ENCODE measurements around the gene BLOC1S3.

BLOC1S3 gene

GRCh38 chr19:45215391-45216191, 37.0 kb downstream of the BLOC1S3 start:
- TF ChIP-seq POLR2AphosphoS5 (IDR thresholded peaks at IDR 0.05; ENCODE audit: low read depth, low read length) (no peak), TAF1 (IDR thresholded peaks at IDR 0.05; ENCODE audit: borderline replicate concordance, insufficient read depth, low read length) (no peak), SIN3A (IDR thresholded peaks at IDR 0.05; ENCODE audit: borderline replicate concordance, insufficient read depth, low read length) (no peak), FOXP2 (optimal IDR thresholded peaks at IDR 0.05; ENCODE audit: borderline replicate concordance, extremely low read depth, extremely low read length, insufficient read depth) (no peak)
- TF ChIP-seq, protein P1, sequence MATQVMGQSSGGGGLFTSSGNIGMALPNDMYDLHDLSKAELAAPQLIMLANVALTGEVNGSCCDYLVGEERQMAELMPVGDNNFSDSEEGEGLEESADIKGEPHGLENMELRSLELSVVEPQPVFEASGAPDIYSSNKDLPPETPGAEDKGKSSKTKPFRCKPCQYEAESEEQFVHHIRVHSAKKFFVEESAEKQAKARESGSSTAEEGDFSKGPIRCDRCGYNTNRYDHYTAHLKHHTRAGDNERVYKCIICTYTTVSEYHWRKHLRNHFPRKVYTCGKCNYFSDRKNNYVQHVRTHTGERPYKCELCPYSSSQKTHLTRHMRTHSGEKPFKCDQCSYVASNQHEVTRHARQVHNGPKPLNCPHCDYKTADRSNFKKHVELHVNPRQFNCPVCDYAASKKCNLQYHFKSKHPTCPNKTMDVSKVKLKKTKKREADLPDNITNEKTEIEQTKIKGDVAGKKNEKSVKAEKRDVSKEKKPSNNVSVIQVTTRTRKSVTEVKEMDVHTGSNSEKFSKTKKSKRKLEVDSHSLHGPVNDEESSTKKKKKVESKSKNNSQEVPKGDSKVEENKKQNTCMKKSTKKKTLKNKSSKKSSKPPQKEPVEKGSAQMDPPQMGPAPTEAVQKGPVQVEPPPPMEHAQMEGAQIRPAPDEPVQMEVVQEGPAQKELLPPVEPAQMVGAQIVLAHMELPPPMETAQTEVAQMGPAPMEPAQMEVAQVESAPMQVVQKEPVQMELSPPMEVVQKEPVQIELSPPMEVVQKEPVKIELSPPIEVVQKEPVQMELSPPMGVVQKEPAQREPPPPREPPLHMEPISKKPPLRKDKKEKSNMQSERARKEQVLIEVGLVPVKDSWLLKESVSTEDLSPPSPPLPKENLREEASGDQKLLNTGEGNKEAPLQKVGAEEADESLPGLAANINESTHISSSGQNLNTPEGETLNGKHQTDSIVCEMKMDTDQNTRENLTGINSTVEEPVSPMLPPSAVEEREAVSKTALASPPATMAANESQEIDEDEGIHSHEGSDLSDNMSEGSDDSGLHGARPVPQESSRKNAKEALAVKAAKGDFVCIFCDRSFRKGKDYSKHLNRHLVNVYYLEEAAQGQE (IDR thresholded peaks at IDR 0.05; ENCODE audit: insufficient read depth in 1 of 2, low read depth in 2 of 2, low read length in 2 of 2) = no peak

- TF ChIP-seq FOXP2 (optimal IDR thresholded peaks at IDR 0.05; ENCODE audit: borderline replicate concordance, extremely low read depth, extremely low read length, insufficient read depth) (no peak), TAF1 (IDR thresholded peaks at IDR 0.05; ENCODE audit: borderline replicate concordance, insufficient read depth, low read length) (no peak), SIN3A (IDR thresholded peaks at IDR 0.05; ENCODE audit: borderline replicate concordance, insufficient read depth, low read length) (no peak), POLR2AphosphoS5 (IDR thresholded peaks at IDR 0.05; ENCODE audit: low read depth, low read length) (no peak)
- TF ChIP-seq, protein P1 (IDR thresholded peaks at IDR 0.05; ENCODE audit: insufficient read depth in 1 of 2, low read depth in 2 of 2, low read length in 2 of 2) = no peak
These were observed 38.1 kb downstream of the BLOC1S3 start for GRCh38 chr19:45216667-45217066.

DNA sequence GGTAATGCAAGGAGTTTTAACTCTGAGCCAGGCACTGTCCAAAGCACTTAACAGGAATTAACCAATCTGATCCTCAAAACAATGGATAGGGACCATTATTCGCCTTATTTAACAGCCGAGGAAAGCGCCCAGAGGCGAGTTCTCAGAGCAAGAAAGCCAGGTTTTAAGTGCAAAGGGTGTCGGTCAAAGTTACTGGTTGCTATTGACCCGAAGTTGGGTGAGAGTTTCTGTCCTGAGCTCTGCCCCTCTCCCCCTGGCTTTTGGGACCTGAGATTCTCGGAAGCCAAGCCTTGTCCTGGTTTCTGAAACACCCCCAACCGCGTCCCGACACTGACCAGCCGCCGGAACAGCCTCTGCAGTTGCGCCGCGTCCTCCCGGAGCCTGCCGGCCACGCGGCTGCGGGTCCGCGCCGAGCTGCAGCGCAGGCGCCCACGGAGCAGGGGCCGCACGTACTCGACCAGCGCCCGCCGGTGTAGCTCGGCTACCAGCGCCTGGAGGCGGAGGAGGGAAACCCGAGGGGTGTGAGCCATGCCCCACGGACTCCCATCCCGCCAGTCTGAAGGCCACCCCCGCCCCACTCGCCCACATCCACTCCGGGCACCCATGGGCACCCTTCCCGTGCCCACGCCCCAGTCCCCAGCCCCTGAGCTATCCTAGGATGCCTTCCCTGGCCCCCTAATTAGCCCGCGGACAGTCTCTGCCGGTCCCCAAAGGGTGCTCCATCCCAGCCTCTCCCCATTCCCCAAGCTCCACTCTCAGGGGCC, 38.8 kb downstream of the BLOC1S3 start:
- TF ChIP-seq POLR2AphosphoS5 (IDR thresholded peaks at IDR 0.05; ENCODE audit: low read depth, low read length) (no peak), SIN3A (IDR thresholded peaks at IDR 0.05; ENCODE audit: borderline replicate concordance, insufficient read depth, low read length) (no peak)

DNA sequence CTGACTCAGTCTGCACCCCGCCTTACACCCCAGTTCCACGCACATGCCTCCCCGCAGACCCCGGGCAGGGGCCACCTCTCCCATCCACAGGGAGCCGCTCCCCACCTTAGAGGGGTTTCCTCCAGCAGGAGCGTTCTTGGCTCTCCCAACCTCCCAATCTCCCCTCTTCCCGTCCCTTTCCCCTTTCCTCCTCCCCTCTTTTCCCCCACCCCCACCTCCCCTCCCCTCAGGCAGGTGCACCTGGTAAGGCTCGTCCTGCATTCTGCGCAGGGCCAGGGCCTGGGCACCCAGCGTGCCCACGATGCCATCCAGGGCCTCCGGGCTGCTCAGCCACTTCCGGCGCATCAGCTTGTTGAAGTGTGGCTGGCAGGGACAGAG, 39.4 kb downstream of the BLOC1S3 start:
- TF ChIP-seq POLR2AphosphoS5 (IDR thresholded peaks at IDR 0.05; ENCODE audit: low read depth, low read length) (no peak), FOXP2 (optimal IDR thresholded peaks at IDR 0.05; ENCODE audit: borderline replicate concordance, extremely low read depth, extremely low read length, insufficient read depth) (no peak), TAF1 (IDR thresholded peaks at IDR 0.05; ENCODE audit: borderline replicate concordance, insufficient read depth, low read length) (no peak), SIN3A (IDR thresholded peaks at IDR 0.05; ENCODE audit: borderline replicate concordance, insufficient read depth, low read length) (no peak)
- TF ChIP-seq, protein P1 (IDR thresholded peaks at IDR 0.05; ENCODE audit: insufficient read depth in 1 of 2, low read depth in 2 of 2, low read length in 2 of 2) = no peak

- TF ChIP-seq TAF1 (IDR thresholded peaks at IDR 0.05; ENCODE audit: borderline replicate concordance, insufficient read depth, low read length) = no peak
- TF ChIP-seq SIN3A (IDR thresholded peaks at IDR 0.05; ENCODE audit: borderline replicate concordance, insufficient read depth, low read length) = no peak
- TF ChIP-seq, protein P1 (IDR thresholded peaks at IDR 0.05; ENCODE audit: insufficient read depth in 1 of 2, low read depth in 2 of 2, low read length in 2 of 2) = no peak
- TF ChIP-seq FOXP2 (optimal IDR thresholded peaks at IDR 0.05; ENCODE audit: borderline replicate concordance, extremely low read depth, extremely low read length, insufficient read depth) = no peak
- no peak for TF ChIP-seq POLR2AphosphoS5 (IDR thresholded peaks at IDR 0.05; ENCODE audit: low read depth, low read length)
These were observed 39.8 kb downstream of the BLOC1S3 start for GRCh38 chr19:45218426-45218825.
